Measurements from ENCODE around the gene HSD11B2. TPM values are rescaled to one million over a fixed set of nuclear protein-coding genes. Genes with fewer than 3 reads are reported as not detected.

Gene HSD11B2
- total RNA-seq, 1 experiment from 2014 or later, result 9.7 TPM

DNA sequence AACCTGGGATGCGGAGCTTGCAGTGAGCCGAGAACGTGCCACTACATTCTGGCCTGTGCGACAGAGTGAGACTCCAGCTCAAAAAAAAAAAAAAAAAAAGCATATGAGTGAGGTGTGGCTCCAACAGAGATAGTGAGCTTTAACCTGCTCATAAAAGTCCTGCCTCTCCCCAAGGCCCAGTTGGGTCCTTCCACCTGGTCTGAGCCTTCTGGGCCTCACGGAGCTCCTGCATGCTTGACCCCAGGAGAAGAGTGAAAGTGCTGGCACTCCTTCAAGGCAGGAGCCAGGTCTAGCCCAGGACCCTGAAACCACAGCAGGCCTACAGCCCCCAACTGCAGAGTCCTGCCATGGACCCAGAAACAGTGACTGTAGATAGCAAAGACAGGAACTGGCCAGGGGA lies 17.7 kb downstream of the HSD11B2 start:
- no peak overlapping the region for H3K4me3 ChIP-seq (replicated peaks in 1 of 2; ENCODE audit: low read depth in 1 of 2, low read length in 2 of 2)
- no peak overlapping the region for H2AFZ ChIP-seq (ENCODE audit: low read depth, low read length, poor library complexity, severe bottlenecking)
- no peaks in the 10 kb centered on the region for H4K20me1 ChIP-seq (ENCODE audit: insufficient read depth)
- ATAC-seq, result no peak
- no peaks in the 10 kb centered on the region for H3K79me2 ChIP-seq (ENCODE audit: insufficient read depth, low read length)
- no peak for DNase-seq (ENCODE audit: low read depth, low spot score)
- intact Hi-C loops (cut with micrococcal nuclease), result no loop called here
- TF ChIP-seq CBX3 (IDR thresholded peaks at IDR 0.05; ENCODE audit: low read depth), result no peak
- TF ChIP-seq, protein P1, sequence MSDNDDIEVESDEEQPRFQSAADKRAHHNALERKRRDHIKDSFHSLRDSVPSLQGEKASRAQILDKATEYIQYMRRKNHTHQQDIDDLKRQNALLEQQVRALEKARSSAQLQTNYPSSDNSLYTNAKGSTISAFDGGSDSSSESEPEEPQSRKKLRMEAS (IDR thresholded peaks at IDR 0.05), result no peak
- no peak for TF ChIP-seq YY1 (IDR thresholded peaks at IDR 0.05; ENCODE audit: extremely low read depth, insufficient replicate concordance, low read depth, low read length)
- no peak overlapping the region for H3K27ac ChIP-seq (ENCODE audit: low read depth, low read length)
- H3K4me2 ChIP-seq (ENCODE audit: low read length), result no peak overlapping the region
- BruUV-seq (replicated peaks), result no TSS peak
- H3K36me3 ChIP-seq (ENCODE audit: control insufficient read depth in 1 of 2, insufficient read depth in 2 of 2, low read length in 2 of 2), result no peaks in the 10 kb centered on the region
- H3K9me3 ChIP-seq (ENCODE audit: control insufficient read depth in 1 of 2, insufficient read depth in 1 of 2, low read depth in 1 of 2, low read length in 2 of 2), result no peaks in the 10 kb centered on the region
- H3K9me2 ChIP-seq (ENCODE audit: insufficient read depth), result no peaks in the 10 kb centered on the region
- H3K4me1 ChIP-seq (ENCODE audit: control insufficient read depth in 1 of 2, insufficient read depth in 2 of 2, low read length in 2 of 2), result peaks cover 0 to 3% of the 10 kb centered on the region in 2 experiments; a peak in 1 of 4 replicates
- no peaks in the 10 kb centered on the region for H3K27me3 ChIP-seq (ENCODE audit: insufficient read depth, low read length)
- no peak overlapping the region for H3K9ac ChIP-seq (ENCODE audit: low read length)
- CTCF ChIA-PET, result interaction anchor here (1.0 to 3.5 kb wide), 8 partner anchors 8 to 553 kb away, joined by 3 to 41 read pairs (median 6); partner anchors contain the start of genes CTCF and HSD11B2
- POLR2A ChIA-PET, result no interaction called here
- RAD21 ChIA-PET (ENCODE audit: low non-redundant PET in 1 of 2, low total read pairs in 2 of 2, uncharacterized antibody in 2 of 2, unreplicated experiment in 2 of 2), result interaction anchor here (0.7 to 2.0 kb wide), 2 partner anchors 20 to 288 kb away, joined by 5 to 7 read pairs; no protein-coding TSS in a partner anchor

DNA sequence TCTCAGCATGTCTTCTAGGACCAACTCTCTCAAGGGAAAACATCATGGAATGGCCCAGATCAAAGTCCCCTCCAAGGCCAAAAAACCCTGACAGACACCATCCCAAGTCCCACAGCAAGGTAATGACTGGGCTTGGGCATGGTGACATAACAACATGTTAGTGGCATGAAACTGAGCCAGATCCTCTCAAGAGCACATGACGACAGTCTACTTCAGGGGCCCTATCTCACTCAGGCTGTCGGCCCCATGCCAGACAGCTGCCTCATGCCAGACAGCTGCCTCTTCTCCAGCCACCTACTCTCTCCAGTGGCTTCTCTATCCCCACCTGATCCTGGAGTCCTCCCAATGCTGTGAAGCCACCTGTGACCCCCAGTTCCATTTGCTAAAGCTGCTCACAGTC lies 18.4 kb downstream of the HSD11B2 start:
- no peak for DNase-seq (ENCODE audit: low read depth, low spot score)
- ATAC-seq, result no peak
- H3K27me3 ChIP-seq (ENCODE audit: insufficient read depth, low read length), result no peaks in the 10 kb centered on the region
- TF ChIP-seq SIN3A (IDR thresholded peaks at IDR 0.05; ENCODE audit: low read depth), result no peak
- TF ChIP-seq, protein P2, sequence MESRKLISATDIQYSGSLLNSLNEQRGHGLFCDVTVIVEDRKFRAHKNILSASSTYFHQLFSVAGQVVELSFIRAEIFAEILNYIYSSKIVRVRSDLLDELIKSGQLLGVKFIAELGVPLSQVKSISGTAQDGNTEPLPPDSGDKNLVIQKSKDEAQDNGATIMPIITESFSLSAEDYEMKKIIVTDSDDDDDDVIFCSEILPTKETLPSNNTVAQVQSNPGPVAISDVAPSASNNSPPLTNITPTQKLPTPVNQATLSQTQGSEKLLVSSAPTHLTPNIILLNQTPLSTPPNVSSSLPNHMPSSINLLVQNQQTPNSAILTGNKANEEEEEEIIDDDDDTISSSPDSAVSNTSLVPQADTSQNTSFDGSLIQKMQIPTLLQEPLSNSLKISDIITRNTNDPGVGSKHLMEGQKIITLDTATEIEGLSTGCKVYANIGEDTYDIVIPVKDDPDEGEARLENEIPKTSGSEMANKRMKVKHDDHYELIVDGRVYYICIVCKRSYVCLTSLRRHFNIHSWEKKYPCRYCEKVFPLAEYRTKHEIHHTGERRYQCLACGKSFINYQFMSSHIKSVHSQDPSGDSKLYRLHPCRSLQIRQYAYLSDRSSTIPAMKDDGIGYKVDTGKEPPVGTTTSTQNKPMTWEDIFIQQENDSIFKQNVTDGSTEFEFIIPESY (IDR thresholded peaks at IDR 0.05; ENCODE audit: extremely low read depth, insufficient replicate concordance, low read length), result no peak
- no peak overlapping the region for H2AFZ ChIP-seq (ENCODE audit: low read depth, low read length, poor library complexity, severe bottlenecking)
- intact Hi-C loops (cut with micrococcal nuclease), result no loop called here
- no peak overlapping the region for H3K27ac ChIP-seq (ENCODE audit: low read depth, low read length)
- RAD21 ChIA-PET (ENCODE audit: low non-redundant PET in 1 of 2, low total read pairs in 2 of 2, uncharacterized antibody in 2 of 2, unreplicated experiment in 2 of 2), result no interaction called here
- H4K20me1 ChIP-seq (ENCODE audit: insufficient read depth), result no peaks in the 10 kb centered on the region
- H3K4me1 ChIP-seq (ENCODE audit: control insufficient read depth in 1 of 2, insufficient read depth in 2 of 2, low read length in 2 of 2), result peaks cover 0 to 3% of the 10 kb centered on the region in 2 experiments; a peak in 1 of 4 replicates
- H3K9me3 ChIP-seq (ENCODE audit: control insufficient read depth in 1 of 2, insufficient read depth in 1 of 2, low read depth in 1 of 2, low read length in 2 of 2), result no peaks in the 10 kb centered on the region
- no peak overlapping the region for H3K9ac ChIP-seq (ENCODE audit: low read length)
- CTCF ChIA-PET, result no interaction called here
- H3K79me2 ChIP-seq (ENCODE audit: insufficient read depth, low read length), result no peaks in the 10 kb centered on the region
- H3K36me3 ChIP-seq (ENCODE audit: control insufficient read depth in 1 of 2, insufficient read depth in 2 of 2, low read length in 2 of 2), result no peaks in the 10 kb centered on the region
- no TSS peak for BruUV-seq (replicated peaks)
- POLR2A ChIA-PET, result no interaction called here
- no peak overlapping the region for H3K4me3 ChIP-seq (replicated peaks in 1 of 2; ENCODE audit: low read depth in 1 of 2, low read length in 2 of 2)
- H3K4me2 ChIP-seq (ENCODE audit: low read length), result no peak overlapping the region
- no peaks in the 10 kb centered on the region for H3K9me2 ChIP-seq (ENCODE audit: insufficient read depth)

All from HCT116 (cell line).